ENCODE data around the gene ATG13. TPM values are rescaled to one million over a fixed set of nuclear protein-coding genes. Genes with fewer than 3 reads are reported as not detected.

Gene ATG13
- total RNA-seq, 2 donors from 2014 or later = 96.4 to 130 TPM

DNA sequence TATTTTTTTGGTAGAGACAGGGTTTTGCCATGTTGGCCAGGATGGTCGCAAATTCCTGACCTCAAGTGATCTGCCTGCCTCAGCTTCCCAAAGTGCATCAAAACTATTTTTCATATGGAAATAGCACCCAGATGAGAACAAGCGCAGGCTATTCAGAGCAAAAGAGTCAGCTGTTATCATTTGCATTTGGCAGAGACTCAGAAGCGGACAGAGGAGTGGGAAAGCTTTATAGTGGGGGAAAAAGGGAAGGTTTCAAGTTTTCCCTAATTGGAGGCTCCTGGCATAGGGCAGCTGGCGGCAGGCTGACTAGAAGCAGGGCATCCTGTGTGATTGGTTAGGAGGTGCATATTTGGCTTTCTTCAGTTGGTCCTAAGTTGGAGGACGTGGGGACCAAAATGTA, 20.2 kb downstream of the ATG13 start:
- no peaks in the 10 kb centered on the region for H3K4me1 ChIP-seq (ENCODE audit: control insufficient read depth, insufficient read depth, low read length)
- no peak for TF ChIP-seq CTCF (conservative IDR thresholded peaks at IDR 0.05)
- Mint-ChIP-seq H3K4me3 (no peak overlapping the region), H3K27ac (no peak overlapping the region), H3K9me3 (peaks cover 9% of the 10 kb centered on the region), H3K36me3 (ENCODE audit: low read depth) (peaks cover 58% of the 10 kb centered on the region), H3K27me3 (ENCODE audit: insufficient read depth) (no peaks in the 10 kb centered on the region), H3K4me1 (peaks cover 8% of the 10 kb centered on the region)
- peaks cover 46% of the 10 kb centered on the region for H3K36me3 ChIP-seq (ENCODE audit: control insufficient read depth, insufficient read depth, low read length)
- no peak overlapping the region for H3K9ac ChIP-seq (ENCODE audit: extremely low read depth, low read length, poor library complexity, severe bottlenecking)
- no peak overlapping the region for H3K27ac ChIP-seq (ENCODE audit: low read depth, low read length)
- H3K9me3 ChIP-seq (ENCODE audit: control insufficient read depth, low read length) = peaks cover 34% of the 10 kb centered on the region
- WGBS, 2 experiments (ENCODE audit: insufficient coverage in 1 of 2, insufficient read length in 1 of 2) = 92 to 98% methylated on average over 3 to 5 of the region's 5 CpGs
- no peak for DNase-seq
- no peaks in the 10 kb centered on the region for H3K27me3 ChIP-seq (ENCODE audit: control insufficient read depth, insufficient read depth, low read length, poor library complexity, severe bottlenecking)
- no peak overlapping the region for H3K4me3 ChIP-seq (ENCODE audit: low read length)

DNA sequence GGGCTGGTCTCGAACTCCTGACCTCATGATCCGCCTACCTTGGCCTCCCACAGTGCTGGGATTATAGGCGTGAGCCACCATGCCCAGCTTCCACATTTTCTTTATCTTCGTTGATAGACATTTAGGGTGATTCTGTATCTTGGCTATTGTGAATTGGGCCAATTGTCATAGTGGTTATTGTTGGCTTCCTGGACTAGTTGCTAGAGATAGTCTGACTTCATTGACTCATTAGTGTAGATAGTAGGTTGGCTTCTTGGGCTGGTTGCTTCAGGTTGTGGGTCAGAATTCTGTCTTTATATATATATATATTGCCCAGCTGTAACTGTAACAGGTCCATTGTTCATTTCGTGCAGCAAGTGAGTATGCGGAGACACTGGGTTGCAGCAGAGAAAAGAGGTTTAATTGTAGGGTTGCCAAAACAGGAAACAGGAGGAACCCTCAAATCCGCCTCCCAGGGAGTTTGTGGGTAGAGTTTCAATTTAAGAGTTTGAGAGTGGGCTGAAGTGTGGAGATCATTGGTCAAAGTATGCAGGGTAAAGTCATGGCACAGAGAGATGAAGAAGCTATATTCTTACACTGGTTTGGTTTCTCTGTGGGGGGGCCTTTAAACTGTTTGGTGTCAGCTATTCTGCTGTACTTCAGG, 22.0 kb downstream of the ATG13 start:
- peaks cover 63% of the 10 kb centered on the region for H3K36me3 ChIP-seq (ENCODE audit: control insufficient read depth, insufficient read depth, low read length)
- H3K4me1 Mint-ChIP-seq = peaks cover 8% of the 10 kb centered on the region
- no peak for DNase-seq
- H3K27ac Mint-ChIP-seq = no peak overlapping the region
- no peak for TF ChIP-seq CTCF (conservative IDR thresholded peaks at IDR 0.05)
- H3K9ac ChIP-seq (ENCODE audit: extremely low read depth, low read length, poor library complexity, severe bottlenecking) = no peak overlapping the region
- H3K36me3 Mint-ChIP-seq (ENCODE audit: low read depth) = peaks cover 70% of the 10 kb centered on the region
- no peak overlapping the region for H3K4me3 Mint-ChIP-seq
- 99 to 100% methylated on average over 3 to 7 of the region's 7 CpGs for WGBS, 2 experiments (ENCODE audit: insufficient coverage in 1 of 2, insufficient read length in 1 of 2)
- no peaks in the 10 kb centered on the region for H3K4me1 ChIP-seq (ENCODE audit: control insufficient read depth, insufficient read depth, low read length)
- H3K27ac ChIP-seq (ENCODE audit: low read depth, low read length) = no peak overlapping the region
- no peaks in the 10 kb centered on the region for H3K27me3 ChIP-seq (ENCODE audit: control insufficient read depth, insufficient read depth, low read length, poor library complexity, severe bottlenecking)
- peaks cover 11% of the 10 kb centered on the region for H3K9me3 Mint-ChIP-seq
- no peak overlapping the region for H3K4me3 ChIP-seq (ENCODE audit: low read length)
- peaks cover 39% of the 10 kb centered on the region for H3K9me3 ChIP-seq (ENCODE audit: control insufficient read depth, low read length)
- H3K27me3 Mint-ChIP-seq (ENCODE audit: insufficient read depth) = no peaks in the 10 kb centered on the region

- Histone ChIP-seq H3K9me3 (ENCODE audit: control insufficient read depth, low read length) (peaks cover 39% of the 10 kb centered on the region), H3K27me3 (ENCODE audit: control insufficient read depth, insufficient read depth, low read length, poor library complexity, severe bottlenecking) (no peaks in the 10 kb centered on the region), H3K4me3 (ENCODE audit: low read length) (no peak overlapping the region), H3K4me1 (ENCODE audit: control insufficient read depth, insufficient read depth, low read length) (no peaks in the 10 kb centered on the region), H3K27ac (ENCODE audit: low read depth, low read length) (no peak overlapping the region), H3K9ac (ENCODE audit: extremely low read depth, low read length, poor library complexity, severe bottlenecking) (no peak overlapping the region), H3K36me3 (ENCODE audit: control insufficient read depth, insufficient read depth, low read length) (peaks cover 71% of the 10 kb centered on the region)
- Mint-ChIP-seq H3K4me3 (no peak overlapping the region), H3K9me3 (peaks cover 11% of the 10 kb centered on the region), H3K27ac (no peak overlapping the region), H3K36me3 (ENCODE audit: low read depth) (peaks cover 77% of the 10 kb centered on the region), H3K27me3 (ENCODE audit: insufficient read depth) (no peaks in the 10 kb centered on the region), H3K4me1 (peaks cover 8% of the 10 kb centered on the region)
- no peak for TF ChIP-seq CTCF (conservative IDR thresholded peaks at IDR 0.05)
- WGBS, 2 experiments (ENCODE audit: insufficient coverage in 1 of 2, insufficient read length in 1 of 2) = 98 to 99% methylated on average over 5 to 6 of the region's 6 CpGs
- DNase-seq = no peak
Observed at GRCh38 chr11:46640036-46640788, 22.9 kb downstream of the ATG13 start.

Data from endodermal cell (in vitro differentiated cells).